ENCODE measurements around the gene NCBP3. TPM values are rescaled to one million over a fixed set of nuclear protein-coding genes. Genes with fewer than 3 reads are reported as not detected.
A peak's percentile ranks its signal among the peaks of the same experiment; 100 is the strongest.

Gene NCBP3
- total RNA-seq, 6 experiments from 2014 or later, result 22.4 to 28.6 (median 25.3) TPM

- Mint-ChIP-seq H3K9me3 (no peaks in the 10 kb centered on the region), H3K4me1 (ENCODE audit: low read depth) (peaks cover 63% of the 10 kb centered on the region), H3K27me3 (ENCODE audit: insufficient read depth) (peaks cover 4% of the 10 kb centered on the region; the same call in 1 of the 2 replicates), H3K27ac (no peak overlapping the region), H3K4me3 (no peak overlapping the region), H3K36me3 (ENCODE audit: low read depth) (no peaks in the 10 kb centered on the region)
- DNase-seq, result no peak
- TF ChIP-seq CTCF (IDR thresholded peaks at IDR 0.05), result no peak
These were observed 47.5 kb downstream of the NCBP3 start for GRCh38 chr17:3798273-3799180.

GRCh38 chr17:3796822-3797170, 49.2 kb downstream of the NCBP3 start:
- no peak overlapping the region for H3K27ac Mint-ChIP-seq
- H3K4me3 Mint-ChIP-seq, result no peak overlapping the region
- no peaks in the 10 kb centered on the region for H3K36me3 Mint-ChIP-seq (ENCODE audit: low read depth)
- peaks cover 2% of the 10 kb centered on the region; the same call in 1 of the 2 replicates for H3K27me3 Mint-ChIP-seq (ENCODE audit: insufficient read depth)
- TF ChIP-seq CTCF (IDR thresholded peaks at IDR 0.05), result no peak
- peaks cover 54% of the 10 kb centered on the region for H3K4me1 Mint-ChIP-seq (ENCODE audit: low read depth)
- no peaks in the 10 kb centered on the region for H3K9me3 Mint-ChIP-seq
- no peak for DNase-seq

GRCh38 chr17:3796110-3796821, 49.8 kb downstream of the NCBP3 start:
- no peak for TF ChIP-seq CTCF (IDR thresholded peaks at IDR 0.05)
- H3K27ac Mint-ChIP-seq, result no peak overlapping the region
- peaks cover 2% of the 10 kb centered on the region; the same call in 1 of the 2 replicates for H3K27me3 Mint-ChIP-seq (ENCODE audit: insufficient read depth)
- H3K4me1 Mint-ChIP-seq (ENCODE audit: low read depth), result peaks cover 56% of the 10 kb centered on the region
- no peak overlapping the region for H3K4me3 Mint-ChIP-seq
- H3K36me3 Mint-ChIP-seq (ENCODE audit: low read depth), result no peaks in the 10 kb centered on the region
- DNase-seq, result no peak
- no peaks in the 10 kb centered on the region for H3K9me3 Mint-ChIP-seq

GRCh38 chr17:3795390-3796102, 50.5 kb downstream of the NCBP3 start:
- DNase-seq, result no peak
- peaks cover 2% of the 10 kb centered on the region; the same call in 1 of the 2 replicates for H3K27me3 Mint-ChIP-seq (ENCODE audit: insufficient read depth)
- H3K4me1 Mint-ChIP-seq (ENCODE audit: low read depth), result peaks cover 50% of the 10 kb centered on the region
- no peaks in the 10 kb centered on the region for H3K36me3 Mint-ChIP-seq (ENCODE audit: low read depth)
- H3K9me3 Mint-ChIP-seq, result no peaks in the 10 kb centered on the region
- no peak overlapping the region for H3K4me3 Mint-ChIP-seq
- peak overlapping the region; percentile 24; the same call in 1 of the 2 replicates for H3K27ac Mint-ChIP-seq
- TF ChIP-seq CTCF (IDR thresholded peaks at IDR 0.05), result no peak
